ENCODE measurements around the gene GDF7. TPM values are rescaled to one million over a fixed set of nuclear protein-coding genes. Genes with fewer than 3 reads are reported as not detected.
"Not testable (repeated sequence)": the region's sequence is repeated elsewhere in the genome, so short reads cannot be mapped to it uniquely, and the experiment has no call there.

GDF7 gene
- total and polyA plus RNA-seq, 2 of the 4 experiments (the other 2 are of a cell fraction): under 0.01 to 0.02 TPM

DNA sequence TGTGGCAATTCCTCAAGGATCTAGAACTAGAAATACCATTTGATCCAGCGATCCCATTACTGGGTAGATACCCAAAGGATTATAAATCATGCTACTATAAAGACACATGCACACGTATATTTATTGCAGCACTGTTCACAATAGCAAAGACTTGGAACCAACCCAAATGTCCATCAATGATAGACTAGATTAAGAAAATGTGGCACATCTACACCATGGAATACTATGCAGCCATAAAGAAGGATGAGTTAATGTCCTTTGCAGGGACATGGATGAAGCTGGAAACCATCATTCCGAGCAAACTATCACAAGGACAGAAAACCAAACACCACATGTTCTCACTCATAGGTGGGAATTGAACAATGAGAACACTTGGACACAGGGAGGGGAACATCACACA is 49.2 kb downstream of the GDF7 start:
- H2AK5ac ChIP-seq (ENCODE audit: low read depth, low read length); H3K9me1 ChIP-seq (ENCODE audit: insufficient read depth, low read length); H3K14ac ChIP-seq (replicated peaks; ENCODE audit: low read depth, low read length); H4K8ac ChIP-seq (ENCODE audit: low read depth in 2 of 2, low read length in 2 of 2); H3K9me3 ChIP-seq (ENCODE audit: control insufficient read depth, insufficient read depth, low read length); H2BK15ac ChIP-seq (ENCODE audit: low read depth, low read length); H2AK9ac ChIP-seq (replicated peaks; ENCODE audit: low read depth, low read length, poor library complexity); H2BK5ac ChIP-seq (ENCODE audit: low read depth, low read length, poor library complexity, severe bottlenecking); POLR2A ChIA-PET (ENCODE audit: unreplicated experiment); H2BK120ac ChIP-seq (ENCODE audit: low read depth, low read length); CTCF ChIA-PET; H2BK20ac ChIP-seq (ENCODE audit: low read depth, low read length); BruUV-seq (replicated peaks); H3K18ac ChIP-seq (ENCODE audit: low read depth, low read length); H3K79me1 ChIP-seq (ENCODE audit: low read depth in 1 of 2, low read length in 2 of 2); H3K23ac ChIP-seq (ENCODE audit: low read depth, low read length); H3K9ac ChIP-seq (ENCODE audit: low read depth, low read length); H3K4me3 ChIP-seq (ENCODE audit: insufficient read depth, low read depth, low read length); H3K4me1 ChIP-seq (ENCODE audit: control insufficient read depth, insufficient read depth, low read length); dilution Hi-C loops (cut with HindIII; ENCODE audit: low sequenced_read_pairs, unreplicated experiment); H3K4me2 ChIP-seq (ENCODE audit: low read depth, low read length); ATAC-seq (ENCODE audit: low read depth); H4K5ac ChIP-seq (ENCODE audit: low read depth, low read length); H4K20me1 ChIP-seq (ENCODE audit: insufficient read depth, low read length); H2AFZ ChIP-seq (replicated peaks; ENCODE audit: low read length, poor library complexity); H3K27ac ChIP-seq (ENCODE audit: insufficient read depth, low read length); H3K27me3 ChIP-seq (ENCODE audit: control insufficient read depth, insufficient read depth, low read length); H4K91ac ChIP-seq (ENCODE audit: insufficient read depth, low read depth, low read length); H3K56ac ChIP-seq (ENCODE audit: extremely low read depth, insufficient read depth, low read length); H3K36me3 ChIP-seq (ENCODE audit: control insufficient read depth, insufficient read depth, low read length); in situ Hi-C loops (cut with MboI; ENCODE audit: low sequenced_read_pairs); intact Hi-C loops (cut with micrococcal nuclease); H3K4ac ChIP-seq (ENCODE audit: low read depth, low read length); DNase-seq: not testable (repeated sequence)
- no CpG with 5 or more reads among the region's 3 CpGs for WGBS, 2 experiments (ENCODE audit: extremely low coverage in 2 of 2, insufficient read length in 1 of 2)

All from IMR-90 (cell line).